SK-N-SH treated with all-trans-retinoic acid at 6 μM for 48 hours (cell line): ENCODE results near the gene ZXDC.

Source experiments
- ATAC-seq: fragments of 200-7000 bp; cut with Tn5 transposase; 3 replicates; pipeline ENCODE4 v1.9.1; 2020; ENCODE audit warnings: mild to moderate bottlenecking, moderate library complexity
- BACH2 ChIP-seq: fragments of 250-450 bp; sonication (Bioruptor Pico); IDR thresholded peaks from 2 replicates; pipeline ENCODE4 v1.9.0; 2021; ENCODE audit warnings: mild to moderate bottlenecking, borderline replicate concordance
- CSDC2 ChIP-seq: fragments of 250-450 bp; sonication (Bioruptor Pico); IDR thresholded peaks from 2 replicates; pipeline ENCODE4 v1.5.0; 2020; ENCODE audit warnings: mild to moderate bottlenecking, moderate library complexity
- ESRRG ChIP-seq: fragments of 250-450 bp; sonication (Bioruptor Pico); IDR thresholded peaks from 2 replicates; pipeline ENCODE4 v1.6.1; 2021; ENCODE audit warnings: mild to moderate bottlenecking
- GLIS3 ChIP-seq: fragments of 250-450 bp; sonication (Bioruptor Pico); IDR thresholded peaks from 2 replicates; pipeline ENCODE4 v1.5.0; 2020; ENCODE audit warnings: mild to moderate bottlenecking, moderate library complexity
- OSR1 ChIP-seq: fragments of 250-450 bp; sonication (Bioruptor Pico); IDR thresholded peaks from 2 replicates; pipeline ENCODE4 v1.8.0; 2022; ENCODE audit warnings: moderate library complexity, mild to moderate bottlenecking, inconsistent platforms
- PPARA ChIP-seq: fragments of 250-450 bp; sonication (Bioruptor Pico); IDR thresholded peaks from 2 replicates; pipeline ENCODE4 v1.5.0; 2020; ENCODE audit warnings: mild to moderate bottlenecking, borderline replicate concordance
- RARB ChIP-seq: fragments of 250-450 bp; sonication (Bioruptor Pico); IDR thresholded peaks from 2 replicates; pipeline ENCODE4 v1.8.0; 2021; ENCODE audit warnings: mild to moderate bottlenecking, moderate library complexity
- SNAI2 ChIP-seq: fragments of 250-450 bp; sonication (Bioruptor Pico); IDR thresholded peaks from 2 replicates; pipeline ENCODE4 v1.5.0; 2020; ENCODE audit warnings: mild to moderate bottlenecking, moderate library complexity
- TCF4 ChIP-seq: fragments of 250-450 bp; sonication (Bioruptor Pico); IDR thresholded peaks from 2 replicates; pipeline ENCODE4 v1.8.0; 2021; ENCODE audit warnings: mild to moderate bottlenecking, moderate library complexity, borderline replicate concordance
- TOX ChIP-seq: fragments of 250-450 bp; sonication (Bioruptor Pico); IDR thresholded peaks from 2 replicates; pipeline ENCODE4 v1.8.0; 2021; ENCODE audit warnings: mild to moderate bottlenecking, moderate library complexity, borderline replicate concordance
- ZC3H10 ChIP-seq: fragments of 250-450 bp; sonication (Bioruptor Pico); IDR thresholded peaks from 2 replicates; pipeline ENCODE4 v1.5.1; 2021; ENCODE audit warnings: mild to moderate bottlenecking, moderate library complexity
- ZFP3 ChIP-seq: fragments of 250-450 bp; sonication (Bioruptor Pico); IDR thresholded peaks from 2 replicates; pipeline ENCODE4 v1.5.0; 2020; ENCODE audit warnings: mild to moderate bottlenecking, moderate library complexity
- ZFP30 ChIP-seq: fragments of 450-650 bp; formaldehyde crosslinking; IDR thresholded peaks from 2 replicates; pipeline ENCODE4 v1.5.0; 2022; ENCODE audit warnings: mild to moderate bottlenecking, moderate library complexity
- ZNF565 ChIP-seq: fragments of 450-650 bp; formaldehyde crosslinking; conservative IDR thresholded peaks from 2 replicates; pipeline ENCODE4 v1.5.0; 2020; ENCODE audit warnings: low read depth, mild to moderate bottlenecking, moderate library complexity
- ZNF70 ChIP-seq: fragments of 450-650 bp; formaldehyde crosslinking; IDR thresholded peaks from 2 replicates; pipeline ENCODE4 v1.5.0; 2020; ENCODE audit warnings: mild to moderate bottlenecking, moderate library complexity
- ZNF8 ChIP-seq: fragments of 450-650 bp; formaldehyde crosslinking; IDR thresholded peaks from 2 replicates; pipeline ENCODE4 v1.5.0; 2020; ENCODE audit warnings: mild to moderate bottlenecking, moderate library complexity
- TF ChIP-seq, protein P1 (sequence below): fragments of 250-450 bp; sonication (Bioruptor Pico); IDR thresholded peaks from 2 replicates; pipeline ENCODE4 v1.5.1; 2021; ENCODE audit warnings: mild to moderate bottlenecking, moderate library complexity
- TF ChIP-seq, protein P2 (sequence below): fragments of 250-450 bp; sonication (Bioruptor Pico); IDR thresholded peaks from 2 replicates; pipeline ENCODE4 v1.5.0; 2020; ENCODE audit warnings: mild to moderate bottlenecking, moderate library complexity
- TF ChIP-seq, protein P3 (sequence below): fragments of 250-450 bp; sonication (Bioruptor Pico); IDR thresholded peaks from 2 replicates; pipeline ENCODE4 v1.5.1; 2020; ENCODE audit warnings: low read depth, mild to moderate bottlenecking, moderate library complexity
- TF ChIP-seq, protein P4 (sequence below): fragments of 250-450 bp; sonication (Bioruptor Pico); IDR thresholded peaks from 2 replicates; pipeline ENCODE4 v1.8.0; 2021; ENCODE audit warnings: low read depth, mild to moderate bottlenecking, moderate library complexity, borderline replicate concordance

The ZXDC gene

DNA sequence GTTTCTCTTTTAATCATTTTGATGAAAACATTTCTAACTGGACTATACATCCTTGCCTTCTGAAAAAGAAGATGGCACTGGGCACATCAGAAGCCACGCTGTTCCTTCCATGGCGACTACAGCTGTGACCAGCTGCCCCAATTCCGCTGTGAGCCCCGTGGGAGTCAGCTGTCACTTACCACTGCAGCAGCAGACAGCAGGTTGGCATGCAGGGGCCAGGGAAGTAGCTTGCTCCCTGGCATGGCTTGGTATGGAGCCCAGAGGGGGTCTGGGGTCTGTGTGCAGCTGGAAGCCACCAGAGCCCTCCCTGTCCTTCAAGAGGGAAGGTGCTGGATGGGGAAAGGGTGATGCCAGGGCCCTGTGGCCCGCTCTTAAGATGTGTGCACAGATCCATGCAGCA, 4.5 kb upstream of the ZXDC start:
- TF ChIP-seq ESRRG = no peak
- no peak for TF ChIP-seq ZFP3
- TF ChIP-seq GLIS3 (CRISPR knock-in tag) = no peak
- TF ChIP-seq ZFP30 (CRISPR knock-in tag) = no peak
- no peak for TF ChIP-seq ZNF70
- no peak for TF ChIP-seq TOX (CRISPR knock-in tag)
- TF ChIP-seq TCF4 (CRISPR knock-in tag) = no peak
- TF ChIP-seq CSDC2 (CRISPR knock-in tag) = no peak
- TF ChIP-seq PPARA (CRISPR knock-in tag) = no peak
- TF ChIP-seq, protein P1, sequence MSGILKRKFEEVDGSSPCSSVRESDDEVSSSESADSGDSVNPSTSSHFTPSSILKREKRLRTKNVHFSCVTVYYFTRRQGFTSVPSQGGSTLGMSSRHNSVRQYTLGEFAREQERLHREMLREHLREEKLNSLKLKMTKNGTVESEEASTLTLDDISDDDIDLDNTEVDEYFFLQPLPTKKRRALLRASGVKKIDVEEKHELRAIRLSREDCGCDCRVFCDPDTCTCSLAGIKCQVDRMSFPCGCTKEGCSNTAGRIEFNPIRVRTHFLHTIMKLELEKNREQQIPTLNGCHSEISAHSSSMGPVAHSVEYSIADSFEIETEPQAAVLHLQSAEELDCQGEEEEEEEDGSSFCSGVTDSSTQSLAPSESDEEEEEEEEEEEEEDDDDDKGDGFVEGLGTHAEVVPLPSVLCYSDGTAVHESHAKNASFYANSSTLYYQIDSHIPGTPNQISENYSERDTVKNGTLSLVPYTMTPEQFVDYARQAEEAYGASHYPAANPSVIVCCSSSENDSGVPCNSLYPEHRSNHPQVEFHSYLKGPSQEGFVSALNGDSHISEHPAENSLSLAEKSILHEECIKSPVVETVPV (CRISPR knock-in tag) = no peak
- ATAC-seq = no peak

DNA sequence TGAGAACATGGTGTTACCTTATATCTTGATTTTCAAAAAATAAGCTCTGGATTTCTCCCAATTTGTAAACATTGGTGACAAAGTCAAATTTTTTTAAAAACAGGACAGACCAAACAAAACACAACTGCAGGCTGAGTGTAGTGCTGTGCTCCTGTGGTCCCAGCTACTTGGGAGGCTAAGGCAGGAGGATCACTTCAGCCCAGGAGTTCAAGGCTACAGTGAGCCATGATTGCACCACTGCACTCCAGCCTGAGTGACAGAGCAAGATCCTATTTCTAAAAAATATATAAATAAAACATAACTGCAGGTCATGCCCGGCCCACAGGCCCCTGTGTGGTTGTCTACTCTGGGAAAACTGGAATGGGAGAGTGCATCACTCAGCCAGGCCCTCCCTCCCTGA, 4.0 kb upstream of the ZXDC start:
- ATAC-seq = no peak
- TF ChIP-seq TCF4 (CRISPR knock-in tag) (no peak), ZC3H10 (CRISPR knock-in tag) (no peak), ZNF565 (CRISPR knock-in tag) (no peak), PPARA (CRISPR knock-in tag) (no peak), BACH2 (CRISPR knock-in tag) (no peak), SNAI2 (no peak), CSDC2 (CRISPR knock-in tag) (no peak), ZFP3 (no peak)

DNA sequence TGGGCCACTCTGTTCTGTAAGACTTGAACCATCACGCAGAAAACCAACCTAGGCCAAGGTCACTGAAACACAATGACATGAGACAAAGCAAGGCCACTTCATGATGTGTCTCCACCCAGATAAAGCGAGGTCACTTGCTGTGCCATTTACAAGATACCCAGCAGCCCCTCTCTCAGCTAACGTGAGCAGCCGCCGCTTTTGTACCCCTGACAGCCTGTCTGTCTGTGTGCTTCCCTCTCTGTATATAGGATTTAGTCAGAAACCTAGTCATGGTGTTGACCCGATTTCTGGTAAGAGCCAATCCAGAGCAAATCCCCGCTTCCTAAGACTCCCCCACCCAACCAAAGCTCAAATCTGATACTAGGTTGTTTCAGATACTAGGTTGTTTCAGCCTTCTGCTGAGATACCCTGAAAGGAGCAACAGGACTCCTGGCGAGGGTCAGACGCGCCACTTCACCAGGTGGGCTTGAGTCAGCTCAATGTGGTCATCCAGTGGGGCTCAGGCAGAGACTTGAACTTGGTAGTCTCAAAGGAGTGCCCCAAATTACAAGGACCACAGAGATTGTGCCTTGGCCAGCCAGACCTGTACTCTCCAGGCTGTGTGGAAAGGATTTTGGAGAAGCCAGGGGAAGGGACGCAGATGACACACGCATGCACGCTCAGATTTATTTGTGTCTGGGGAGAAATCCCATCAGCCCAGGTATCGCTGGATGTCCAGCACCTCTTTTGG, 3.1 kb upstream of the ZXDC start:
- no peak for ATAC-seq
- TF ChIP-seq ZC3H10 (CRISPR knock-in tag) (no peak), ZFP30 (CRISPR knock-in tag) (no peak), TOX (CRISPR knock-in tag) (no peak), ESRRG (no peak), GLIS3 (CRISPR knock-in tag) (no peak), ZNF8 (no peak), OSR1 (CRISPR knock-in tag) (no peak), BACH2 (CRISPR knock-in tag) (no peak), SNAI2 (no peak), CSDC2 (CRISPR knock-in tag) (no peak), ZNF70 (no peak)
- TF ChIP-seq, protein P2, sequence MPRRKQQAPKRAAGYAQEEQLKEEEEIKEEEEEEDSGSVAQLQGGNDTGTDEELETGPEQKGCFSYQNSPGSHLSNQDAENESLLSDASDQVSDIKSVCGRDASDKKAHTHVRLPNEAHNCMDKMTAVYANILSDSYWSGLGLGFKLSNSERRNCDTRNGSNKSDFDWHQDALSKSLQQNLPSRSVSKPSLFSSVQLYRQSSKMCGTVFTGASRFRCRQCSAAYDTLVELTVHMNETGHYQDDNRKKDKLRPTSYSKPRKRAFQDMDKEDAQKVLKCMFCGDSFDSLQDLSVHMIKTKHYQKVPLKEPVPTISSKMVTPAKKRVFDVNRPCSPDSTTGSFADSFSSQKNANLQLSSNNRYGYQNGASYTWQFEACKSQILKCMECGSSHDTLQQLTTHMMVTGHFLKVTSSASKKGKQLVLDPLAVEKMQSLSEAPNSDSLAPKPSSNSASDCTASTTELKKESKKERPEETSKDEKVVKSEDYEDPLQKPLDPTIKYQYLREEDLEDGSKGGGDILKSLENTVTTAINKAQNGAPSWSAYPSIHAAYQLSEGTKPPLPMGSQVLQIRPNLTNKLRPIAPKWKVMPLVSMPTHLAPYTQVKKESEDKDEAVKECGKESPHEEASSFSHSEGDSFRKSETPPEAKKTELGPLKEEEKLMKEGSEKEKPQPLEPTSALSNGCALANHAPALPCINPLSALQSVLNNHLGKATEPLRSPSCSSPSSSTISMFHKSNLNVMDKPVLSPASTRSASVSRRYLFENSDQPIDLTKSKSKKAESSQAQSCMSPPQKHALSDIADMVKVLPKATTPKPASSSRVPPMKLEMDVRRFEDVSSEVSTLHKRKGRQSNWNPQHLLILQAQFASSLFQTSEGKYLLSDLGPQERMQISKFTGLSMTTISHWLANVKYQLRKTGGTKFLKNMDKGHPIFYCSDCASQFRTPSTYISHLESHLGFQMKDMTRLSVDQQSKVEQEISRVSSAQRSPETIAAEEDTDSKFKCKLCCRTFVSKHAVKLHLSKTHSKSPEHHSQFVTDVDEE = no peak

DNA sequence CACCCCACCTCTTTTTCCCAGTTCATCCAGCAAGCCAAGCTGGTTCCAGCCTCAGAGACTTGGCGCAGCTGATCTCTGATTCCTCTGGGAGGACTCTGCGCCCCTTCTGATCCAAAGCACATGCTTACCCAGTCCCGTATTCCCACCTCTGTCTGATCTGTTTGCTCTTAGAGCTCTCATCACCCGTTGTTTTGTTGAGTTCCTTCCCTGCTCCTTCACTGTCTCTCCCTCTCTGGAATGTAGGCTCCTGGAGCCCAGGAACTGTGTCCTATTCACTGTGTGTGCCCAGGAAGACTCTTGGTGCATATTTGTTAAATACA, 1.3 kb upstream of the ZXDC start:
- no peak for ATAC-seq
- TF ChIP-seq ZC3H10 (CRISPR knock-in tag) = no peak
- TF ChIP-seq, protein P3, sequence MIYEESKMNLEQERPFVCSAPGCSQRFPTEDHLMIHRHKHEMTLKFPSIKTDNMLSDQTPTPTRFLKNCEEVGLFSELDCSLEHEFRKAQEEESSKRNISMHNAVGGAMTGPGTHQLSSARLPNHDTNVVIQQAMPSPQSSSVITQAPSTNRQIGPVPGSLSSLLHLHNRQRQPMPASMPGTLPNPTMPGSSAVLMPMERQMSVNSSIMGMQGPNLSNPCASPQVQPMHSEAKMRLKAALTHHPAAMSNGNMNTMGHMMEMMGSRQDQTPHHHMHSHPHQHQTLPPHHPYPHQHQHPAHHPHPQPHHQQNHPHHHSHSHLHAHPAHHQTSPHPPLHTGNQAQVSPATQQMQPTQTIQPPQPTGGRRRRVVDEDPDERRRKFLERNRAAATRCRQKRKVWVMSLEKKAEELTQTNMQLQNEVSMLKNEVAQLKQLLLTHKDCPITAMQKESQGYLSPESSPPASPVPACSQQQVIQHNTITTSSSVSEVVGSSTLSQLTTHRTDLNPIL = no peak
- TF ChIP-seq ZNF565 (CRISPR knock-in tag) = no peak
- no peak for TF ChIP-seq ZFP30 (CRISPR knock-in tag)
- TF ChIP-seq RARB = no peak
- no peak for TF ChIP-seq ZFP3
- TF ChIP-seq, protein P2 = no peak
- TF ChIP-seq, protein P4, sequence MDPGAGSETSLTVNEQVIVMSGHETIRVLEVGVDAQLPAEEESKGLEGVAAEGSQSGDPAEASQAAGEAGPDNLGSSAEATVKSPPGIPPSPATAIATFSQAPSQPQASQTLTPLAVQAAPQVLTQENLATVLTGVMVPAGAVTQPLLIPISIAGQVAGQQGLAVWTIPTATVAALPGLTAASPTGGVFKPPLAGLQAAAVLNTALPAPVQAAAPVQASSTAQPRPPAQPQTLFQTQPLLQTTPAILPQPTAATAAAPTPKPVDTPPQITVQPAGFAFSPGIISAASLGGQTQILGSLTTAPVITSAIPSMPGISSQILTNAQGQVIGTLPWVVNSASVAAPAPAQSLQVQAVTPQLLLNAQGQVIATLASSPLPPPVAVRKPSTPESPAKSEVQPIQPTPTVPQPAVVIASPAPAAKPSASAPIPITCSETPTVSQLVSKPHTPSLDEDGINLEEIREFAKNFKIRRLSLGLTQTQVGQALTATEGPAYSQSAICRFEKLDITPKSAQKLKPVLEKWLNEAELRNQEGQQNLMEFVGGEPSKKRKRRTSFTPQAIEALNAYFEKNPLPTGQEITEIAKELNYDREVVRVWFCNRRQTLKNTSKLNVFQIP (CRISPR knock-in tag) = no peak
